ENCODE results near the gene SYNE1. TPM values are rescaled to one million over a fixed set of nuclear protein-coding genes. Genes with fewer than 3 reads are reported as not detected.

The SYNE1 gene
- total and polyA plus RNA-seq, 2 of the 8 experiments (the other 6 are each of a cell fraction or from before 2014, with no cell fraction given), result 2.8 to 5.5 TPM

DNA sequence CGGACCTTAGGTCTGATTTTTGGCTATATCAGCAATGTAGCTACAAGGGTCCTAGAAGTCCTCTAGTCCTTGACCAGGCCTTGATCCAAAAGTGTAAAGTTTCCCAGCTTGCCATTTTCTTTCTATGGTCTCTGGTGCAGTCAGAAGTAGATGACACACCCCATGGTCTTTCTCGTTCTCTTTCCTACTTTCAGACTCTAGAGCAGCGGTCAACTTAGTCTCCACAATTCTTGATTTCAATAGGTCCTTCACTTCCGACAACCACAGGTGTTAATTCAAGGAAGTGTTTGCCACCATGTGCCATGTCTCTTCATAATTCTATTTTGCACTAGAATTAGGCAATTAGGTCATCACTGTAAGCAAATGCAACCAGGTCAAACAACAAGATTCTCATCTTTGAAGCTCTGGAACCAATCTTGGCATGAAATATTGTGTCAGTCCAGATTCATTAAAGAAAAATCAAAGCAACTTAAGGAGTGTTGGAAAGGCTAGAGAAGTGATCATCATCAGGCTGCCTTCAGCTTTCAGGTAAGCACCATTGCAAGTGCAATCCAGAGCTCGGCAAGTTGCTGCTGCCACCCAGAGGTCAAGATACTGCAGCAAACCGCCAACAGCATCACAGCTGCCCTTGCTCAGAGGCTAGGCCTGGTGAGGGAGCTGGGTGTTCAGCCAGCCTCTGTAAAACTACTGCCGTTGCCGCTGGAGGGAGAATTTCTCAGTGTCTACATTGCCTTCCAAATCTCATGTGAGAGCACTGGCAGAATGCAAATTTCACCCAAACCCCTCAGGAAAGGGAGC is 5.6 kb upstream of the SYNE1 start (continued):
- TF ChIP-seq KDM5A (IDR thresholded peaks at IDR 0.05; ENCODE audit: low read length) (no peak), SP2 (IDR thresholded peaks at IDR 0.05; ENCODE audit: low read length) (no peak), TBP (IDR thresholded peaks at IDR 0.05; ENCODE audit: low read depth, low read length) (0 out of 2 replicates have a peak, but pooled peaks have one; percentile 28), YY1 (IDR thresholded peaks at IDR 0.05; ENCODE audit: low read depth, low read length) (peak; percentile 40; the same call in 1 of the 2 replicates), TAF7 (optimal IDR thresholded peaks at IDR 0.05; ENCODE audit: borderline replicate concordance, low read depth, low read length) (no peak), EGR1 (IDR thresholded peaks at IDR 0.05; ENCODE audit: borderline replicate concordance, low read depth, low read length) (no peak), POU5F1 (IDR thresholded peaks at IDR 0.05; ENCODE audit: low read depth, low read length) (no peak), GTF2F1 (IDR thresholded peaks at IDR 0.05; ENCODE audit: borderline replicate concordance, low read depth, low read length) (no peak), KDM4A (IDR thresholded peaks at IDR 0.05; ENCODE audit: low read depth, low read length, severe bottlenecking) (no peak), SP4 (IDR thresholded peaks at IDR 0.05; ENCODE audit: low read length) (no peak), CREB1 (IDR thresholded peaks at IDR 0.05) (peak; percentile 52; the same call in 1 of the 2 replicates), TEAD4 (IDR thresholded peaks at IDR 0.05; ENCODE audit: low read depth, low read length) (no peak), SAP30 (IDR thresholded peaks at IDR 0.05; ENCODE audit: insufficient read depth, insufficient replicate concordance, low read length) (no peak), SP1 (IDR thresholded peaks at IDR 0.05; ENCODE audit: low read depth, low read length) (no peak), RFX5 (IDR thresholded peaks at IDR 0.05; ENCODE audit: borderline replicate concordance, low read depth, low read length) (no peak), ASH2L (IDR thresholded peaks at IDR 0.05; ENCODE audit: low read length) (no peak), EZH2 (IDR thresholded peaks at IDR 0.05; ENCODE audit: low read depth, low read length, severe bottlenecking) (no peak), NRF1 (IDR thresholded peaks at IDR 0.05; ENCODE audit: low read depth, low read length) (no peak), GABPA (IDR thresholded peaks at IDR 0.05; ENCODE audit: borderline replicate concordance, insufficient read depth, low read length) (no peak), SRF (IDR thresholded peaks at IDR 0.05; ENCODE audit: low read depth, low read length) (no peak), BACH1 (IDR thresholded peaks at IDR 0.05; ENCODE audit: low read length) (no peak)
- TF ChIP-seq, protein P1, sequence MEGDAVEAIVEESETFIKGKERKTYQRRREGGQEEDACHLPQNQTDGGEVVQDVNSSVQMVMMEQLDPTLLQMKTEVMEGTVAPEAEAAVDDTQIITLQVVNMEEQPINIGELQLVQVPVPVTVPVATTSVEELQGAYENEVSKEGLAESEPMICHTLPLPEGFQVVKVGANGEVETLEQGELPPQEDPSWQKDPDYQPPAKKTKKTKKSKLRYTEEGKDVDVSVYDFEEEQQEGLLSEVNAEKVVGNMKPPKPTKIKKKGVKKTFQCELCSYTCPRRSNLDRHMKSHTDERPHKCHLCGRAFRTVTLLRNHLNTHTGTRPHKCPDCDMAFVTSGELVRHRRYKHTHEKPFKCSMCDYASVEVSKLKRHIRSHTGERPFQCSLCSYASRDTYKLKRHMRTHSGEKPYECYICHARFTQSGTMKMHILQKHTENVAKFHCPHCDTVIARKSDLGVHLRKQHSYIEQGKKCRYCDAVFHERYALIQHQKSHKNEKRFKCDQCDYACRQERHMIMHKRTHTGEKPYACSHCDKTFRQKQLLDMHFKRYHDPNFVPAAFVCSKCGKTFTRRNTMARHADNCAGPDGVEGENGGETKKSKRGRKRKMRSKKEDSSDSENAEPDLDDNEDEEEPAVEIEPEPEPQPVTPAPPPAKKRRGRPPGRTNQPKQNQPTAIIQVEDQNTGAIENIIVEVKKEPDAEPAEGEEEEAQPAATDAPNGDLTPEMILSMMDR (IDR thresholded peaks at IDR 0.05; ENCODE audit: control extremely low read depth in 1 of 3, insufficient read depth in 1 of 3, low read depth in 1 of 3, low read length in 3 of 3), result peak; percentile 84 to 93 (median 91)
- TF ChIP-seq, protein P2, sequence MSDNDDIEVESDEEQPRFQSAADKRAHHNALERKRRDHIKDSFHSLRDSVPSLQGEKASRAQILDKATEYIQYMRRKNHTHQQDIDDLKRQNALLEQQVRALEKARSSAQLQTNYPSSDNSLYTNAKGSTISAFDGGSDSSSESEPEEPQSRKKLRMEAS (IDR thresholded peaks at IDR 0.05), result no peak

Measured in H1 (cell line).